Parathyroid adenoma (tissue), 2 donors: ENCODE data around the gene TMEM116.

Experiments
- H2AFZ ChIP-seq: fragments of 300-600 bp; sonication (generic); one replicate; pipeline ENCODE4 v1.7.0; 2017; ENCODE audit warnings: antibody characterized with exemption, mild to moderate bottlenecking
- H3K27ac ChIP-seq: fragments of 300-600 bp; sonication (generic); one replicate; pipeline ENCODE4 v1.7.0; 2017
- H3K27me3 ChIP-seq: fragments of 300-600 bp; sonication (generic); one replicate; pipeline ENCODE4 v1.7.0; 2017; ENCODE audit warnings: low read length; ENCODE audit not compliant: control insufficient read depth, insufficient read depth
- H3K36me3 ChIP-seq: fragments of 300-600 bp; sonication (generic); one replicate; pipeline ENCODE4 v1.7.0; 2017; ENCODE audit warnings: low read length; ENCODE audit not compliant: control insufficient read depth, insufficient read depth
- H3K4me1 ChIP-seq: fragments of 300-600 bp; sonication (generic); one replicate; pipeline ENCODE4 v1.7.0; 2017; ENCODE audit warnings: control low read depth
- H3K4me2 ChIP-seq: fragments of 300-600 bp; sonication (generic); one replicate; pipeline ENCODE4 v1.7.0; 2017; ENCODE audit warnings: low read length
- H3K4me3 ChIP-seq: fragments of 300-600 bp; sonication (generic); one replicate; pipeline ENCODE4 v1.7.0; 2017; ENCODE audit warnings: low read depth, low read length
- H3K79me2 ChIP-seq: fragments of 300-600 bp; sonication (generic); one replicate; pipeline ENCODE4 v1.7.0; 2017; ENCODE audit warnings: control low read depth
- H3K9ac ChIP-seq: fragments of 300-600 bp; sonication (generic); one replicate; pipeline ENCODE4 v1.7.0; 2017; ENCODE audit warnings: mild to moderate bottlenecking
- H3K9me3 ChIP-seq: fragments of 300-600 bp; sonication (generic); one replicate; pipeline ENCODE4 v1.7.0; 2017; ENCODE audit warnings: low read length; ENCODE audit not compliant: control insufficient read depth
- CTCF ChIP-seq: fragments of 300-600 bp; sonication (generic); IDR thresholded peaks from one replicate; pipeline ENCODE4 v1.7.0; 2017; ENCODE audit warnings: antibody characterized with exemption, mild to moderate bottlenecking
- donor health status: primary hyperparathyroidism.

Gene TMEM116

GRCh38 chr12:111887926-111888745 lies 124.8 kb downstream of the TMEM116 start:
- no peak overlapping the region for H3K27ac ChIP-seq
- H3K4me3 ChIP-seq, result no peak overlapping the region
- no peak overlapping the region for H3K9ac ChIP-seq
- no peak overlapping the region for H2AFZ ChIP-seq
- no peak for TF ChIP-seq CTCF
- H3K9me3 ChIP-seq, result no peaks in the 10 kb centered on the region
- no peaks in the 10 kb centered on the region for H3K36me3 ChIP-seq
- H3K4me2 ChIP-seq, result no peak overlapping the region
- no peaks in the 10 kb centered on the region for H3K79me2 ChIP-seq
- H3K4me1 ChIP-seq, result no peaks in the 10 kb centered on the region
- H3K27me3 ChIP-seq, result no peaks in the 10 kb centered on the region

- Histone ChIP-seq H2AFZ (no peak overlapping the region), H3K4me3 (no peak overlapping the region), H3K9me3 (no peaks in the 10 kb centered on the region), H3K27ac (no peak overlapping the region), H3K9ac (no peak overlapping the region), H3K36me3 (no peaks in the 10 kb centered on the region), H3K79me2 (no peaks in the 10 kb centered on the region), H3K4me1 (no peaks in the 10 kb centered on the region), H3K4me2 (no peak overlapping the region), H3K27me3 (no peaks in the 10 kb centered on the region)
- no peak for TF ChIP-seq CTCF
Observed at GRCh38 chr12:111886662-111887545, 126.1 kb downstream of the TMEM116 start.

DNA sequence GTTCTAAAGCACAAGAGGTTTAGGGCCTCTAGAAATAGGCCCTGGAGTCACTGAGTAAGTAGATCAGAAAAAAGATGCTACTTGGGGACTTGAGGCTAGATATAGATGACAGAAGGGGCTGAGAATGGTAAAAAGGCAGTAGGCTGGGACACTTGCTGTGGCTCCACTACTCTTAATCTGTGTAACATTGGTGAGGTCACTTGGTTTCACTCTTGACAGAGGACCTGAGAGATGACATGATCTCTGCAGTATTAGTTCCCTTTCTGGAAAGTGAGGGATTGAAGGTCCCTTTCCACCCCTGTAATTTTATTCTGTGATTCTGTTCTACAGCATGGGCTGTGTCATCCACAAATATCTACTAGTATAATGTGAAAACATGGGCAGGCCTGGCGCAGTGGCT lies 131.2 kb downstream of the TMEM116 start:
- Histone ChIP-seq H3K4me2 (no peak overlapping the region), H3K4me3 (no peak overlapping the region), H3K36me3 (no peaks in the 10 kb centered on the region), H3K79me2 (no peaks in the 10 kb centered on the region), H3K4me1 (no peaks in the 10 kb centered on the region), H3K9me3 (no peaks in the 10 kb centered on the region), H3K27ac (no peak overlapping the region), H3K27me3 (no peaks in the 10 kb centered on the region), H2AFZ (no peak overlapping the region), H3K9ac (no peak overlapping the region)
- no peak for TF ChIP-seq CTCF
